ES-I3 (cell line): ENCODE results near the gene MADCAM1.

Experiments
- H3K36me3 ChIP-seq: 2 replicates; pipeline ENCODE4 v1.6.1; 2013; ENCODE audit warnings: mild to moderate bottlenecking, low read length, control low read depth, moderate library complexity; ENCODE audit not compliant: insufficient read depth
- H3K4me1 ChIP-seq: 2 replicates; pipeline ENCODE4 v1.6.1; 2013; ENCODE audit warnings: mild to moderate bottlenecking, control low read depth, low read length; ENCODE audit not compliant: insufficient read depth
- H3K9ac ChIP-seq: 2 replicates; pipeline ENCODE4 v1.6.1; 2013; ENCODE audit warnings: low read depth, mild to moderate bottlenecking, low read length, moderate library complexity
- H3K9me3 ChIP-seq: 2 replicates; pipeline ENCODE4 v1.6.1; 2013; ENCODE audit warnings: mild to moderate bottlenecking, low read length, moderate library complexity; ENCODE audit not compliant: control insufficient read depth, insufficient read depth

MADCAM1 gene

GRCh38 chr19:501646-502045 lies 5.4 kb downstream of the MADCAM1 start:
- Histone ChIP-seq H3K36me3 (no peaks in the 10 kb centered on the region), H3K9me3 (no peaks in the 10 kb centered on the region), H3K9ac (no peak overlapping the region), H3K4me1 (no peaks in the 10 kb centered on the region)

GRCh38 chr19:504616-505015 lies 8.3 kb downstream of the MADCAM1 start:
- Histone ChIP-seq H3K4me1 (no peaks in the 10 kb centered on the region), H3K36me3 (no peaks in the 10 kb centered on the region), H3K9ac (no peak overlapping the region), H3K9me3 (no peaks in the 10 kb centered on the region)

DNA sequence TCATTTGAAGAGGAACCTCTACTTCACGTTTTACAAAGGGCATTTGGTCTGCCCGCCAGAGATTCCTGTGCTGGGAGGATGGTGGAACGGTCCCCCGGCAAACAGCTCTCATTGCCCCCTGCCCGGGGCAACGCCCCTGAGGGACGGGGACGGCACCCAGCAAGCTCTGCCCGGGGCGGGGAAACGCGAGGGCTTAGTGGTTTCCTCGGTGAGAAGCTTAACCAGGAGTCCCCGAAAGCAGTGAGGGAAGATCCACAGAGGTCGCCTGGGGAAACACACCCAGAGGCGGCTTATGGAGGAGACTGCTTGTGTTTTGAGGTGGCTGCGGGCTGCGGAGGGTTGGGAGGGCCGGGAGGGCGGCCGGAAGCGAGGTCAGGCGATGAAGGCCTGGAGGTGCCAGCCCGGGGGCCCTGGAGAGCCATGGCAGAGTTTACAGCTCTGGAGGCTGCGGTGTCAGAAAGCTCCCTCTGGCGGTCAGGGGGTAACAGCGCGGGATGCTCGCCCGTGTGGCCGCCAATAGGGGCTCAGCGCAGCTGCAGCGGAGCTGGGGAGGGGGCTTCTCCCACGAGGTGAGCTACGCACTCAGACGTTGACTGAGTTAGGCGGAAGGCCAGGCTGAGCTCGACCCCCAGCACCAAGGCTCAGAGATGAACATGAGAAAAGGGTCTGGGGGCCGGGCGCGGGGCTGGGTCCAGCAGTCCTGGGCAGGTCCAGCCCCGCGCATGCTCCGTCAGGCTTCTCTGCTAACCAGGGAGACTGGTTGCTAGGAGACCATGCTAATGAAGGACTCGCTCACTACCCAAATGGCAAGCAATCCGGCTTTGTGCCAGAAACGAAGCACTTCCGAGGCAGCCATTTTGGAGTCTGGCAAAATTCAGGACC lies 10.4 kb downstream of the MADCAM1 start:
- no peaks in the 10 kb centered on the region for H3K36me3 ChIP-seq
- peak overlapping the region; percentile 84 for H3K9ac ChIP-seq
- no peaks in the 10 kb centered on the region for H3K4me1 ChIP-seq
- no peaks in the 10 kb centered on the region; the same call in 1 of the 2 replicates for H3K9me3 ChIP-seq

GRCh38 chr19:507286-508203 lies 11.3 kb downstream of the MADCAM1 start, which contains the start of gene TPGS1:
TPGS1 (plus strand) TSS chr19:507497; CDS start chr19:507507, 10 bp downstream.
- Histone ChIP-seq H3K36me3 (no peaks in the 10 kb centered on the region), H3K9ac (peak within 1 kb of the TSS; percentile 84), H3K9me3 (no peaks in the 10 kb centered on the region; the same call in 1 of the 2 replicates), H3K4me1 (no peaks in the 10 kb centered on the region)

DNA sequence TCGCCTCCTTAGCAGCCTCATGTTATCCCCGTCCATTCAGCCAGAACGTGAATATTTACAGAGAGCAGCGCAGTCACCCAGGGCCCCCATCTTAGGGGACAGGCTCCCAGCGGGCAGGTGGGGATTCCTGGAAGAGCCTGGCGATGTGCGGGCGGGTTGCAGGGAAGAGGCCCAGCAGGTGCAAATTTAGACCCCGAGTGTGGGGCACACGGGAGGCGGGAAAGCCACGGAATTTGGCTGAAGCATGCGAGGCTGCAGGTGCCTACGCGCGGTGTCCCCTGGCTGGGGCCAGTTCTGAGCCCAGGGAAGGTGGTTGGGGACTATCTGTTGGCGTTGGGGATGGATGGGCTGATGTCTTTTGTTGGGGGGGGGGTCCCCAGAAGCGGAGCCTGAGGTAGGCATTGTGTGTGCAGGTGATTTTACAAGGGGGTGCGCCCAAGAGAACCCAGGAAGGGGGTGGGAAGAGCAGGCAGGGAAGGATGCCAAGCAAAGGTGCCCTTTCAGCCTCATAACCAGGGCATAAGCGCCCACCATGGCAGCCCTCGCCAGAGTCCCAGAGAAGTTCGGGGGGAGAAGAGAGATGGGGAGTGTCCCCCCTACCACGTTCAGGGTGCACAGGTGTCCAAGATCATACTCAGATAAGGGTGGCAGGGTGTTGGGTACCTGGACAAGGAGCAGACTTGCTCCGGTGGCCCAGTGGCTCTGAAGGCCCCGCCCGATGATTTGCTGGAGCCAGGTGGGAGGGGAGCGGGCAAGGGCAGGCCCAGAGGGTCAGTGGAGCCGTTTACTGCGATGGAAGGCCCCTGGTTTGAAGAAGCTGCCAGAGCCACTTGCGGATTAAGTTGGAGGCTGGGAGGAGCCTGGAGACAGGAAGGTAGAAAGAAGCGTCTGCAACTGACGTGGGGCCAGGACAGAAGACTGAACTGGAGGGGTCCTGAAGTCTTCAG lies 12.2 kb downstream of the MADCAM1 start:
- Histone ChIP-seq H3K4me1 (no peaks in the 10 kb centered on the region), H3K9ac (peak overlapping the region; percentile 84; the same call in 1 of the 2 replicates), H3K9me3 (no peaks in the 10 kb centered on the region; the same call in 1 of the 2 replicates), H3K36me3 (no peaks in the 10 kb centered on the region)

- Histone ChIP-seq H3K4me1 (no peaks in the 10 kb centered on the region), H3K9me3 (no peaks in the 10 kb centered on the region; the same call in 1 of the 2 replicates), H3K36me3 (no peaks in the 10 kb centered on the region; the same call in 1 of the 2 replicates), H3K9ac (peak overlapping the region; percentile 31; the same call in 1 of the 2 replicates)
Observed at GRCh38 chr19:510606-511100, 14.4 kb downstream of the MADCAM1 start.

- H3K9ac ChIP-seq: peak overlapping the region; percentile 31; the same call in 1 of the 2 replicates
- H3K36me3 ChIP-seq: no peaks in the 10 kb centered on the region; the same call in 1 of the 2 replicates
- no peaks in the 10 kb centered on the region; the same call in 1 of the 2 replicates for H3K9me3 ChIP-seq
- no peaks in the 10 kb centered on the region for H3K4me1 ChIP-seq
Observed at GRCh38 chr19:511101-511851, 15.0 kb downstream of the MADCAM1 start.

DNA sequence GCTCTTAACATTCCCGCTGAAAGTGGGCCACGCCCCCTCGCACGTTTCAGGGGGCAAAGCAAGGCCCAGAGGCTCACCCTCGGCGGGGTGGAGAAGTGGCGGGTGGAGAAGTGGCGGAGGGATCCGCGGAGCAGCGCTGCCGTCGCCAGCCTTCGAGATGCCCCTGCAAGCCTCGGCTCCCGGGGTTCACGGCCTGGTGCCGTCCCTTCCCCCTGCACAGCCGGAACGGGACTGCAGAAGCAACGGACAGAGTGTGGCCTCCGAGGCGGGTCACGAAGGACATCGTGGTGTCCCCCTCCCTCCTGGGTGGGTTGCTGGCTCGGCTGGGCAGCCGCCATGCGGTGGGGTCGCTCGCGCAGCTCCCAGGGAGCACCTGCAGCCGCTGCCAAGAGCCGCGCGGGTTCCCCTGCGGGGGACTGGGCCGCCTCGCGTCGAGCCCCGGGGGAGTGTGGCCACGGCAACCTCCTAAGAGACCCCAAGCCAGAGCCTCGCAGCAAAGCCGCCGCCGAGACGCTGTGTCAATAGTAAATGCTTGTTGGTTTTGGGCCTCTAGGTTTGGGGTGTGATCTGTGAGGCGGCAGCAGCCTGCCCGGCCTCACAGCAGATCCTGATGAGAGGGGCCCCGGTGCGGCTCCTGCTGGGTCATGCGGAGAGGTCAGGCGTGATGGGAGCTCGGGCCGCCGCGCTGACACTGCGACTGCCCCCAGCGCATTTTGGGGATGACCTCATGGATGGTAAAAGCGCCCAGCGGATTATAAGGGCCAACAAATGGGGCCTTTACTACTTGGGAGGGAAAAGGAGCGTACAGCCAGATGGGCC lies 16.5 kb downstream of the MADCAM1 start:
- no peaks in the 10 kb centered on the region; the same call in 1 of the 2 replicates for H3K9me3 ChIP-seq
- peak overlapping the region; percentile 22; the same call in 1 of the 2 replicates for H3K9ac ChIP-seq
- H3K36me3 ChIP-seq: no peaks in the 10 kb centered on the region; the same call in 1 of the 2 replicates
- H3K4me1 ChIP-seq: no peaks in the 10 kb centered on the region

GRCh38 chr19:513368-514165 lies 17.3 kb downstream of the MADCAM1 start:
- Histone ChIP-seq H3K36me3 (no peaks in the 10 kb centered on the region; the same call in 1 of the 2 replicates), H3K9ac (no peak overlapping the region; the same call in 1 of the 2 replicates), H3K9me3 (no peaks in the 10 kb centered on the region; the same call in 1 of the 2 replicates), H3K4me1 (no peaks in the 10 kb centered on the region)

DNA sequence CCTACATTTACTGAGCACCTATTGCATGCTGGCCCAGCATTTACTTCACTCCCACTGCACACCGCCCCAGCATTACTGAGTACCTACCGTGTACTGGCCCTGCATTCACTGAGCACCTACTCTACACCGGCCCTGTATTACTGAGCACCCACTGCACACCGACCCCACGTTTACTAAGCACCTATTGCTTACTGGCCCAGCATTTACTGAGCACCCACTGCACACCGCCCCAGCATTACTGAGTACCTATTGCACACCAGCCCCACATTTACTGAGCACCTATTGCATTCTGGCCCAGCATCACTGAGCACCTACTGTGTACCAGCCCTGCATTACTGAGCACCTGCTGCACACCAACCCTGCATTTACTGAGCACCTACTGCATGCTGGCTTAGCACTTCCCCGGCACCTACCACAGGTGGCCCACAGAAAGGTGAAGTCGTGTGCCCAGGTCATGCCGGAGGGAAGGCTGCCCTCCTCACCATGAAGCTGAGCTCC lies 17.9 kb downstream of the MADCAM1 start:
- no peaks in the 10 kb centered on the region for H3K4me1 ChIP-seq

More for the DNA sequence above, 17.9 kb downstream of the MADCAM1 start:
- H3K36me3 ChIP-seq: no peaks in the 10 kb centered on the region; the same call in 1 of the 2 replicates
- no peaks in the 10 kb centered on the region; the same call in 1 of the 2 replicates for H3K9me3 ChIP-seq
- no peak overlapping the region for H3K9ac ChIP-seq
